Kidney (tissue), 14 donors: ENCODE measurements around the gene FBLN2. TPM values are rescaled to one million over a fixed set of nuclear protein-coding genes. Genes with fewer than 3 reads are reported as not detected.

Experiments used
- DNase-seq, 5 donors: peaks; one replicate each; pipeline ENCODE4 v3.0.0-alpha.2; 2013 to 2020
- FAIRE-seq: peaks from 2 replicates; lab custom pipeline; 2012; peaks lifted over from hg19 to GRCh38; lab: Jason Lieb, UNC
- H3K27ac ChIP-seq, 2 donors: one replicate each; pipeline ENCODE4 v1.7.0; 2013; ENCODE audit warnings: low read depth in 2 of 2, low read length in 2 of 2, inconsistent platforms in 1 of 2
- H3K27me3 ChIP-seq: one replicate; pipeline ENCODE4 v1.7.1; 2013; ENCODE audit warnings: low read length, inconsistent platforms; ENCODE audit not compliant: control insufficient read depth, insufficient read depth
- H3K36me3 ChIP-seq, 3 donors: one replicate each; pipeline versions ENCODE4 v1.7.0 to v1.7.1; 2013; ENCODE audit warnings: low read length in 3 of 3, control low read depth in 1 of 3, inconsistent platforms in 1 of 3; ENCODE audit not compliant: insufficient read depth in 3 of 3, control insufficient read depth in 2 of 3
- H3K4me1 ChIP-seq, 3 donors: one replicate each; pipeline versions ENCODE4 v1.7.0 to v1.7.1; 2013; ENCODE audit warnings: low read length in 3 of 3, inconsistent platforms in 1 of 3, low read depth in 1 of 3; ENCODE audit not compliant: control insufficient read depth in 2 of 3, insufficient read depth in 2 of 3
- H3K4me3 ChIP-seq, 3 donors: one replicate each; pipeline versions ENCODE4 v1.7.0 to v1.8.1; 2013; ENCODE audit warnings: low read length in 3 of 3, control low read depth in 1 of 3, inconsistent platforms in 1 of 3
- H3K9ac ChIP-seq, 3 donors: one replicate each; pipeline versions ENCODE4 v1.7.0 to v1.7.1; 2013; ENCODE audit warnings: low read length in 3 of 3, control low read depth in 1 of 3, inconsistent platforms in 1 of 3
- H3K9me3 ChIP-seq, 3 donors: one replicate each; pipeline versions ENCODE4 v1.7.0 to v1.7.1; 2013; ENCODE audit warnings: low read length in 3 of 3, control low read depth in 1 of 3, inconsistent platforms in 1 of 3; ENCODE audit not compliant: control insufficient read depth in 2 of 3, insufficient read depth in 1 of 3
- CTCF ChIP-seq: IDR thresholded peaks from 3 replicates; pipeline ENCODE4 v1.5.1; 2012; ENCODE audit warnings: mild to moderate bottlenecking, moderate library complexity, borderline replicate concordance; ENCODE audit not compliant: insufficient read depth; ENCODE audit errors: extremely low read depth
- intact Hi-C: fragments of 100-400 bp; cut with DNase I; formaldehyde crosslinking; loops from one replicate; pipeline ENCODE4 v1.11.1; 2022
- polyA plus RNA-seq: library from polyadenylated mRNA; stranded (reverse); fragments of 350-450 nt; fragmentation: Illumina TruSeq; extraction: RNeasy Lipid Tissue Mini Kit (QIAGEN cat#74804); gene quantifications from one replicate; pipeline ENCODE4 v1.2.3, GENCODE V29; 2014; ENCODE audit warnings: low read depth, low replicate concordance; ENCODE audit not compliant: insufficient read depth
- total RNA-seq: library from RNA; stranded (reverse); fragmentation: NEBNext Ultra II Directional; extraction: Animal tissue kit (Norgen Biotek cat#: 25700); gene quantifications from one replicate; pipeline ENCODE4 v1.2.1, GENCODE V29; 2021
- donor health status: control.
- donor health status: control.
- donor health status: control.
- donor health status: control.
- donor health status: control.
- donor health status: DM: yes; HTN: yes; CAD: no.
- donor health status: Normal renal cell carcinoma (clear cell type).

The FBLN2 gene
- total and polyA plus RNA-seq, 2 donors from 2014 or later, result 3.2 to 43.4 TPM

- no peak overlapping the region for H3K9ac ChIP-seq
- no peaks in the 10 kb centered on the region for H3K9me3 ChIP-seq
- intact Hi-C loops, result no loop called here
- FAIRE-seq, result no peak
- no peaks in the 10 kb centered on the region for H3K27me3 ChIP-seq
- H3K36me3 ChIP-seq, result no peaks in the 10 kb centered on the region
- TF ChIP-seq CTCF, result no peak
- no peaks in the 10 kb centered on the region for H3K4me1 ChIP-seq
- H3K4me3 ChIP-seq, result no peak overlapping the region
- no peak overlapping the region for H3K27ac ChIP-seq
- DNase-seq, result no peak
Measured at GRCh38 chr3:13598201-13598600, 49.3 kb downstream of the FBLN2 start.

- intact Hi-C loops, result no loop called here
- FAIRE-seq (no peak), DNase-seq (peak in 1 of 5 donors; percentile 19)
- no peaks in the 10 kb centered on the region for H3K9me3 ChIP-seq
- no peak overlapping the region for H3K9ac ChIP-seq
- no peak overlapping the region for H3K4me3 ChIP-seq
- no peaks in the 10 kb centered on the region for H3K36me3 ChIP-seq
- H3K27ac ChIP-seq, result no peak overlapping the region
- no peak for TF ChIP-seq CTCF
- H3K27me3 ChIP-seq, result no peaks in the 10 kb centered on the region
- H3K4me1 ChIP-seq, result no peaks in the 10 kb centered on the region
Measured at GRCh38 chr3:13598926-13599886, 50.3 kb downstream of the FBLN2 start.

- Histone ChIP-seq H3K4me1 (no peaks in the 10 kb centered on the region), H3K27ac (no peak overlapping the region), H3K9me3 (no peaks in the 10 kb centered on the region), H3K9ac (no peak overlapping the region), H3K4me3 (no peak overlapping the region), H3K27me3 (no peaks in the 10 kb centered on the region), H3K36me3 (no peaks in the 10 kb centered on the region)
- no peak for DNase-seq
- intact Hi-C loops, result no loop called here
- no peak for TF ChIP-seq CTCF
- FAIRE-seq, result no peak
Measured at GRCh38 chr3:13599887-13600450, 51.0 kb downstream of the FBLN2 start.
